GM10266 (cell line): ENCODE data around the gene SUMO1.

ENCODE experiments used
- DNase-seq: peaks from one replicate; pipeline ENCODE4 v3.0.0; 2012; ENCODE audit errors: extremely low spot score
- CTCF ChIP-seq: IDR thresholded peaks from 2 replicates; pipeline ENCODE4 v1.5.1; 2012; ENCODE audit warnings: mild to moderate bottlenecking, low read depth; ENCODE audit not compliant: control insufficient read depth, insufficient read depth; ENCODE audit errors: missing control alignments

The SUMO1 gene

DNA sequence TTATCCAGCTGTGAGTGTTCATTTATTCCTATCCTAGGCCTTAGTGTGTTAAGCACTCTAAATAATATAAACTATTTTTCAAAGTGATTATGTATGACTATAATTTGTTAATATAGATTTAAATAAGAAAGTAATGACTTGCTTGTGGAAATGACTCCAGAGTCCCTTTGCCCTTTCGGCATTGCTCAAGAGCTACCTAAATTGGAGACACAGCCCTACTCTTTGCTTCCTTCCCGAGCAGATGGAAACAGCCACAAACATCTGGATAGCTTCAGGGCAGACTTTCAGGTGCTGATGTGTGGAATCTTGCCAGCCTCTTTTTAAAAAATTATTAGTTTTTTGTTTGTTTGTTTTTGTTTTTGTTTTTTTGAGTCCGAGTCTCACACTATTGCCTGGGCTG is 44.0 kb downstream of the SUMO1 start:
- no peak for TF ChIP-seq CTCF
- no peak for DNase-seq

- no peak for DNase-seq
Observed at GRCh38 chr2:202193881-202194353, 44.5 kb downstream of the SUMO1 start.

GRCh38 chr2:202193305-202193704 is 45.1 kb downstream of the SUMO1 start:
- no peak for DNase-seq
- no peak for TF ChIP-seq CTCF

More at GRCh38 chr2:202193881-202194353, 44.5 kb downstream of the SUMO1 start:
- TF ChIP-seq CTCF: no peak

GRCh38 chr2:202187570-202187969 is 50.8 kb downstream of the SUMO1 start:
- no peak for TF ChIP-seq CTCF
- DNase-seq: no peak

- TF ChIP-seq CTCF: no peak
- DNase-seq: no peak
Observed at GRCh38 chr2:202186641-202187202, 51.7 kb downstream of the SUMO1 start.

- no peak for DNase-seq
- TF ChIP-seq CTCF: no peak
Observed at GRCh38 chr2:202185156-202185555, 53.2 kb downstream of the SUMO1 start.

- no peak for DNase-seq
- no peak for TF ChIP-seq CTCF
Observed at GRCh38 chr2:202184557-202184956, 53.8 kb downstream of the SUMO1 start.
